CD4-positive, alpha-beta T cell treated with Interleukin-21 for 1 hour (primary cell): ENCODE data around the gene IGSF8.
A peak's percentile ranks its signal among the peaks of the same experiment; 100 is the strongest.
"Not testable (repeated sequence)": the region's sequence is repeated elsewhere in the genome, so short reads cannot be mapped to it uniquely, and the experiment has no call there.

Source experiments
- DNase-seq: peaks from one replicate; pipeline ENCODE4 v3.0.0-alpha.2; 2020

The IGSF8 gene

DNA sequence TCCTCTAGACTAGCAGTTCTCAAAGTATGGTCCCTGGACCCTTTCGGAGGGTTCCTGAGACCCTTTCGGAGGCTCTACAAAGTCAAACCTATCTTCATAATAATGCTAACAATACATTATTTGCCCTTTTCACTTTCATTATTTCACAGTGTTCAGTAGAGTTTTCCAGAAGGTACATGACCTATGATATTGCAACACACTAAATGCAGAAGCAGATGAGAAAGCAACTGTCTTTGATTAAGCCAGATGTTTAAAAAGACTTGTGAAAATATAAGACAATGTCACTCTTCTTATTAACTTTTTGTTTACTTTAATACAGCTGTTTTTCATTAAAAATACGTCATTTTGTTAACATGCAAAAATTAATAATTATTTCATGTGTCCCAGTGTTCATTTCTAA lies 34.3 kb downstream of the IGSF8 start:
- DNase-seq, result no peak

DNA sequence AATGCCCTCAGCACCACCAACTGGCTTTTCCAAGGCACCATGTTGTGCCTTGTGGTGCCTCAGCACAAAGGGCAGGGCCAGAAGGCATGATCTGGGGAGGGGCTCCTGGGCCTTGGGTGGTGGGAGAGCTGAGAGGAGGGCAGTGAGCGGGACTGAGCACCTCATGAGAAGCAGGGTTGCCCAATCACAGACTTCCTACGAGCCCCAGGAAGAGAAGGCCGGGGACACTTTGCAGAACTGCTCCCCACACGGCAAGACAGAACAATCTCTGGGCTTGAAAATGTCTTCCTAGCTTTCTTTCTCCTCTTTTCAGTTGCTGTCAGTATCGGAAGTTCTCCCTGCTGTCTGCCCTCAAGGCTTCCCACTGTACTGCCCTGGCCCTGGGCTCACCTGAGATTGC lies 35.2 kb downstream of the IGSF8 start:
- DNase-seq, result no peak

DNA sequence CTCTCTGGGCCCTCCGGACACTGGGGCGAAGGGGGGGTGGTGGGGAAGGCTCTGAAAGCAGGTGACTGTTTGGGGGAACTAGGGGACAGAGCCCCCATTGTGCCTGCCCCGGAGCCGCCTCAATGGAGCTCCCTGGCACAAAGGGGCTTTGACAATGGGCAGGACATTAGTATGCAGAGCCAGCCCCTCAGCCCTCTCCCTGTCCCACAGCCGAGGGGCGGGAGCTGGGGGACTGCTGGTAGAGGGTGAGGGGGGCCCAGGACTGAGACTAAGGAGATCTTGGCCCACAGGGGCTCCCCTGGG lies 36.2 kb downstream of the IGSF8 start:
- DNase-seq, result no peak

DNA sequence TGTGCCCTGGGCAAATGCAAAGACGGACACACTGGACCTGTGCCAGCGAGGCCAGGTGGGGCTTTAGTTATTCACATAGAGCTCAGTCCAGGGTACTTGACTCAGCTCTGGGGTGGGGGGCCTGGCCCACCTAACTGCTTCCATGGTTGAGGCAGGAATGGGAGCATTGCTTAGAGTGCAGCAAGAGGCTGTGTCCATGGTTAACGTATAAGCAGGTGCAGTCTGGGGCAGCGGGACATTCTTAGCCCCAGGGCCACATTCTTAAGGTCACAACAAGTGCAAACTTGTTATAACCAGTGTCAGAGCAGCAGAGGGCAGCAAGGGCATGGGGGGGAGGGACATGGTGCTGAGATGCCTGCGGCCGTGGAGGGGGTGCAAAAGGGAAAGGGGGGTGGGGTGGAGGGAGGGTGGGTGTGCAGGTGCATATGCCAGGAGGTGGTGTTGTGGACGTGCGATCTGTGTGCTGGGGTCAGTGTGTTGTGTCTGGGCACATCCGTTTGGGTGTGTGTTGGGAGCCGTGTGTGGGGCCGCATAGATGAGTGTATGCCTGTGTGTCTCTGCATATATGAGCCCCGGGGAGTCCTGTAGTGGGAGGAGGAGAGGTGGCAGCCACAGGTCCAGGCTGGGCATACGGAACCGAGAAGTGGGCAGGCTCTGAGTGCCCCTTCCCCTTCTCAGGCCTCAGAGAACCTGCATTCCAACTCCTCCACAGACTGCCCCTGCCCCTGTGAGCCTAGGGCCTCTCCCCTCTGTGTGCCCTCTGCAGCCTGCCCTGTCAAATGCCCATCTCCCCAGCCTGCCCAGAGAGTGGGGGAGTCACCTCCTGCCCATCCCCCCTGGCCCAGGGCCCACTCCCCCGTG lies 36.8 kb downstream of the IGSF8 start:
- no peak for DNase-seq

DNA sequence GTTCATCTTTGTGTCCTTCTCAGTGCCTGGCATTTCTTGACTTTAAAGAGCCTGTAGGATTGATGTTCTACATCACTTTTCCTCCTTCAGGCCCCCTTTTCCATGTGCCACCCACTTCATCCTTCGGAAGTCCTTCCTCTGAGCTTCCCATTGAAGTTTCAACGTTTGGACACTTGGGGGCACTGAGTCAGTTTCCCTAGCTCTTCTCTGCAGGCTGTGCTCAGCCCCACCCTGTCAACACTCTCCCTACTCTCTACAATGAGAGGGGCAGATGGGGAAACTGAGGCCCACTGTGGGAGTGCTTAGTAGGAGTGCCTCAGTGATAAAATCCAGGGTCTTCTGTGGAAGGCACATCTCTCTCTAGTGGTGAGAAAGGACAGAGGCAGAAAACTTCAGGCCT lies 40.3 kb downstream of the IGSF8 start:
- no peak for DNase-seq

DNA sequence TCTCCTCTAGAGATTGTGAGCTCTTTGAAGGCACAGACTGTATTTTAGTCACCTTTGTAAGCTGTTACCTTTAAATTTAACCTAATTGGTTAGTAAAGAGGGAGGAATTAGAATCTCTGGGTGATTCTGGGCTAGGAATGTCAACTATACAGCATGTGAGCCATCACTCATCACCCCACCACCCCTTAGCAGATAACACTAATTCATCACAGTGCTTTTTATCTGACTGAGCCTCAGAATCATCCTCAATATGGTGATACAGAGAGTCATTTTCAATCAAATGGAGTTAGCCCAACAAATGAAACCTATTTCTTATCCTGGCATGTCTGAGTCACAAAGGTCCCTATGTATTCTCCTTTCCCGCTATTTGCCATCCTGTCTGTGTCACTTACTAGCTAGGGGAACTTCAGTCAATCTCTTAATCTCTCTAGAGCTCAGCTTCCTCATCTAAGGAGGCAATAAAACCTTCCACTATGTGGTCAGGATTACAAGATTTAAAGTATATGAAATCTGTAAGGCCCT lies 41.7 kb downstream of the IGSF8 start:
- no peak for DNase-seq

DNA sequence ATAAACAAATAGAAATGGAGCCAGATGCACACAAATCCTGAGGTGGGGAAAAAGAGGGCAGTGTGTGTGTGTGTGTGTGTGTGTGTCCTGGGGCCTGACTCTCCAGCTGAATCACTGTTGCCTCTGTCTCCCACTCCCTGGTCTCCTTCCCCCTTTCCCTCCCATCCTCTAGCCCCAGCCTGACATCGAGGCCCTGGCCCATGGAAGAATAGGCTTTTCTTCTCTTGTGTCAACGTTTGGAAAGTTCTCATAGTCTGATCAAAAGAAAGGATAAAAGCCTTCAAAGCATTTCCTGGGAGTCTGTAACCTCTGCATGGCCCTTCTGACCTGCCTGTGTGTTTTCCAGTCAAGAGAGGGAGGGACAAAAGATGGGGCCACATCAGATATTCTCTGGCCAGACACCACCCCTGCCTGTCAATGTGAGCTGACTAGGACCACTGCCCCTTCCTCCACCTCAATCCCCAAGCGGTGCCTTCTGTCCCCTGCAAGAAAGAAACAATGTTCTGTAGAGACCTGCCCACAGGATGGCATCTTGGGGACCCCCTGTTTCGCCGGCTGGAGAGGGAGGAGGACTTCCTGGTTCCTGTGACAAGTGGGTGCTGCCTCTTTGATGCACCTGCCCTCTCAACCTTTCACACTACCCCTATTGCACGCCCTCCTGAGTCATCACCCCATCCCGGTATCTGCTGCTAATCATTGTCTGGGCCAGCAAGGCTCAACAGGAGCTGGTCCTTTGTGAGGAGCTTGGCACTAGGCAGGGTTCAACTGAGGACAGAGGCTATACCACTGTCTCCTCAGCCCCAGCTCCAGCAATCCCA lies 44.7 kb downstream of the IGSF8 start:
- DNase-seq, result no peak

DNA sequence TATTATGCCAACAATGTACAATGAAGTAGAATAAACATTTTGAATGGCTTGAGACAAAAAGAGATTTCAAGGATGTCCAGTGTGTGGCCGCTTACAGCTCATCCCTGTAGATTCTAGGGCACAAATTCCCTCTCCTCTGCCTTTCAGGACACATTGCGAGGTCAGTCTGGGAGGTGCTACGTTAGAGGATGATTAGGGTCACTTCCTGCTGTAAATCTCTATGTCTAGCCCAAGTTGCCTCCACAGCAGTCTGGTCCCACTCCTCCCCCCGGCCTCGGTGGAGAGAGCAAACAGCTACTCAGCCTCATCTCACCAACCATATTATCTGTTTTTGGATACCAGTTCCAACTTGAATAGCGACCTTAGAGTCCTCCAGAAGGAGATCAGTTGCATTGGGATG lies 45.5 kb downstream of the IGSF8 start:
- no peak for DNase-seq

DNA sequence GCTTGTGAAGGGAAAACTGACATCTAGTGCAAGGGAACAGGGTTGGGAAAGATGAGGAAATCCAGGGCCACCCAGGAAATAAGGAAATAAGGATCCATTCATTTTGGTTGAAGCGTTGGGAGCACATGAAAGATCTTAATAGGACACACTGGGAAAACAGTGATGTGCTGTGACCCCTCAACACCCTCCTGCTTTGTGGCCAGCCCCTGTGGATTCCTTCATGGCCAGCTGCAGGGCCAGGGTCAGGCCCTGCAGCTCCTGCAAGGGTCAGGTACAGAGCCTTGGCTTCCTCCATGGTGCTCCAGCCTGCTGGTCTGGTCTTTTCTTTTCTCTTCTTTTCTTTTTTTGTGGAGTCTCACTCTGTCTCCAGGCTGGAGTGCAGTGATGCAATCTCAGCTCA lies 47.8 kb downstream of the IGSF8 start:
- no peak for DNase-seq

DNA sequence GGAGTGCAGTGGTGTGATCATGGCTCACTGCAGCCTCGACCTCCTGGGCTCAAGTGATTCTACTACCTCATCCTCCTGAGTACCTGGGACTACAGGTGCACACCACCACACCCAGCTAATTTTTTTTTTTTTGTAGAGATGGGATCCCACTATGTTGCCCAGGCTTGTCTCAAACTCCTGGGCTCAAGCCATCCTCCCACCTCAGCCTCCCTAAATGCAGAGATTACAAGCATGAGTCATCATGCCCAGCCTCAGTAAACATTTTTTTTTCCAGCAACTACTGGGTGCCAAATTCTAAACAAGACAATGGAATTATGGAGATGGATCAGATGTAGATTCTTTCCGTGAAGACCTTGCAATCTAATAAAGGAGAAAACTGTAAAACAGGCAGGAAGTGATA lies 48.2 kb downstream of the IGSF8 start:
- not testable (repeated sequence) for DNase-seq

DNA sequence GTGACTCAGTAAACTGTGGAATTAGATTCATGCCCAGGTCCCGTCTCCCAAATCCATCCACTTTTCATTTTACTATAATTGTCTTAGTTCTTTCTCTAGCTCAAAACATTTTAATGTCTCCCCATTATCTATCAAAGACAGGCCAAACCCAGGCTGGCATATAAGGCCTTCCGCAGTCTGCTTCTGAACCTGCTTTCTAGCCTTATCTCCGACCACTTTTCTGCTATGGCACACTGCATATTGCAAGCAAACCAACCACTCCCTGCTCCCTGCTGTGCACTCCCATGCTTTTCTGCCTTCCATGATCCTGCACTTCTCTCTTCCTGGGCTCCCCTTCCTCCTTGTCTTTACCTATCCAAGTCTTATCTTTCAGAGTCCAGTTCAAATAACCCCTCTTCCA lies 49.3 kb downstream of the IGSF8 start:
- DNase-seq, result no peak

DNA sequence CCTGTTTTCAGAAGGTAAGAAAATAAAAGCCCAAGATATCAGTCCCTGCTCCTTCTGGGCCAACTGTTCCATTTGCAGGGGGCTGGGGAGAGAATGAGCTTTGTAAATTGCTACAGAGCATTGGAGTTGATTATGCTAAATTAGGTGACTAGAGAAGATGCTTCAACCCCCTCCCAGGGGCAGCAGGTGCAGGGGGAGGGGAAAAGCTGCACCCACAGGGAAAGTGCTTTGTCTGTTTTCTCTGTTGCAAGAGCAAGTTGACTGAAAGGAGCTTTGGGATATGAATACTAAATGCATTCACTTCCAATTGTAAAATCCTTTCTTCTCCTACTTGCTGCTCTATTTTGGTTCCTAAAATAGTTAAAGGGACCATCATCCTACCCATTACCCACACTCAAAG lies 50.1 kb downstream of the IGSF8 start:
- no peak for DNase-seq

DNA sequence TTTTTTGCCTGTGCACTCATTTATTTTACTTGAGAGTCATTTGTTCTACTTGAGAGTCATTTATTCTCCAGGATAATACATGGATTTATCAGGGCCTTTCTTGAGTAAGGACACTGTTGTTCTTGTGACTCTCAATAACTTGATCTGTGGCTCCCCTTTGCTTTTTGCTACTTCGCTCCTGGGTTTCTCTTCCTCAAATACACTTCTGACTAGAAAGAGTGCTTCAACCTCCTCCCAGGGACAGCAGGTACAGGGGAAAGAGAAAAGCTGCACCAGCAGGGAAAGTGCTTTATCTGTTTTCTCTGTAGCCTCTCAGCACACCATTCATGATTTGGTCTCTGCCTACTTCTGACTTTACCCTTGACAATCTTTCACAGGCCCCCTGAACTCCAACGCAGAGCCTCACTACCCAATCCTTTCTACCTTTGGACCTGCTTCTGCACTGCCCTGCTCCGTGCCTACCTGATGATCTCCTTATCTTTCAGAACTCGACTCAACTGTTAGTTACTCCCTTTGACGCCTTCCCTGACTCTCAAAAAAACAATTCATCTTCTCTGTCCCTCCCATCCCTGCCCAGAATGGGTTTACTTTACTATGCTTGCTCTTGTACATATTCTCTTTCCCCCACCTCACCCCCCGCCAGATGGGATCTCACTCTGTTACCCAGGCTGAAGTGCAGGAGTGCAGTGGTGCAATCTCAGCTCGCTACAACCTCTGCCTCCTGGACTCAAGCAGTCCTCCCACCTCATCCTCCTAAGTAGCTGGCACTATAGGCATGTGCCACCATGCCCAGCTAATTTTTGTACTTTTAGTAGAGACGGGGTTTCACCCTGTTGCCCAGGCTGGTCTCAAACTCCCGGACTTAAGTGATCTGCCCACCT lies 51.1 kb downstream of the IGSF8 start:
- no peak for DNase-seq

DNA sequence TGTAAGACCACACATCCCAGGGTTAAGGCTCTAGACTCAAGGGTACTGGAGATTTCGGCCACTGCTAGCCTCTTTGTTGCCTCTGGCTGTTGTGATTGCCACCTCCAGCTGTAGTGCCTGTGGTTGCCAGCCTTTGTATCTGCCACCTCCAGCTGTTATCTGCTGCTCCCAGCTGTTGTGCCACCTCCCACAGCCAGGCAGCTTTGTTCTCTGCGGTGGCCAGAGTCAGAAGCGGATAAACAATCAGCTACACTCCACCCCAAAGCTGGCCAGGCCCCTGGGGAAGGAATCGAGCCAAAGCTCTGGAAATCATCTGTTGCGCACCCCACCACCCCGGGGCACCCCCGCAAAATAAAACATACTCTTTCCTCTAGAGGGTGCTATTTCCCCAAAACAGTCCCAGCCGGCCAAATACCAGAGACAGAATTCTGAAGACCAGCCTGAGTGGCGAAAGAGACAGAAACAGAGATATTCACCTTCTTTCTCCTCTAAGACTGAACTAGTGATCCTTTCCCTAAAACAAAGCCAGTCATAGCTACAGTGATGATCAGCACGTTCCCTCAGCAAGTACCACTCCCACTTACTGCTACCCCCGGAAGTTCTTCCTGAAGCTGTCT lies 51.8 kb downstream of the IGSF8 start:
- peak; percentile 60 for DNase-seq

DNA sequence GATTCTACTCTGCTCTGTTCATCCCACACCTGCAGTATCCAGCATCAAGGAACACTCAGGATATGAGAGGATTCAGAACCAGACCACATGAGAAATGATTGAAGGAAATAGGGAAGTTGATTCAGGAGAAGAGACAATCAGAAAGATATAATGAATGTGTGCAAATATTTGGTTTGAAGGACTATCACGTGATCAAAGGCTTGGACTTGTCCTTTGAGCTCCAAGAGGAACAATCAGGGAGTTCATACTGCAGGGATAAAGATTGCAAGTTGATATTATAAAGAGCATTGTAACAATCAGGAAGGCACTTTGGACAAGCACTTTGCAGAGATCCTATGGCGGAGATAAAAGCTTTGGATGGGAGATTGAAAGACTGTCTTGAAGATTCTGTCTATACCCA lies 52.8 kb downstream of the IGSF8 start:
- DNase-seq, result no peak

DNA sequence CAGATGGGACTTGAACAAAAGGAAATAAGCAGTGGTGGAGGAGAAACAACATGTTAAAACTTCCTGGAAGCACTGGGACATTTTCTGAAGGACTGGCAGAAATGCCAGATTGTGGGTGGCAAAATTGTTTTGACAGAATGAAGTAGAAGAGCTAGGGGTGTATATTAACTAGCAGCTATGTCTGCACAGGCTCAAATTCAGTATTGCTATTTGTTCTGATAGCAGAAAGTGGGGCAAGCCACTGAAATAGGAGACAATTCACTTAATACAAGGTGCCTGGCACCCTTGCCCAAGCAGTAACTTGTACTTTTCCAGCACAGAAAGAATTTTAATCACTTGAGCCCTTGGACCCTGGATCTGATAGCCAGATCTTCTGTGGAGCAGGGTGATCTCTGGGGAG lies 54.9 kb downstream of the IGSF8 start:
- no peak for DNase-seq
